Stomach (tissue), 9 donors: ENCODE results near the gene ATP8A2. TPM values are rescaled to one million over a fixed set of nuclear protein-coding genes. Genes with fewer than 3 reads are reported as not detected.
A peak's percentile ranks its signal among the peaks of the same experiment; 100 is the strongest.

Source experiments
- DNase-seq, 2 donors: peaks; one replicate each; pipeline versions ENCODE4 v3.0.0 to v3.0.0-alpha.2; 2013 to 2019
- H3K27ac ChIP-seq, 5 donors: fragments of 200-600 bp in 4 of 5; sonication (generic) in 4 of 5; one replicate each; pipeline ENCODE4 v1.5.1; 2013 to 2019; ENCODE audit warnings: mild to moderate bottlenecking in 1 of 5, moderate library complexity in 1 of 5
- H3K27me3 ChIP-seq, 3 donors: fragments of 200-600 bp; sonication (generic); one replicate each; pipeline ENCODE4 v1.5.1; 2017 to 2019; ENCODE audit warnings: mixed run types in 1 of 3
- H3K36me3 ChIP-seq, 4 donors: fragments of 200-600 bp; sonication (generic); 1 replicate in 3 of 4; 2 replicates in 1 of 4; pipeline ENCODE4 v1.5.1; 2016 to 2019
- H3K4me1 ChIP-seq, 4 donors: fragments of 200-600 bp; sonication (generic); one replicate each; pipeline ENCODE4 v1.5.1; 2016 to 2019
- H3K4me3 ChIP-seq, 4 donors: fragments of 200-600 bp; sonication (generic) in 3 of 4; one replicate each; pipeline ENCODE4 v1.5.1; 2016 to 2019; ENCODE audit warnings: mild to moderate bottlenecking in 1 of 4
- H3K9me3 ChIP-seq, 4 donors: fragments of 200-600 bp; sonication (generic); one replicate each; pipeline ENCODE4 v1.5.1; 2016 to 2019
- CTCF ChIP-seq, 7 experiments: fragments of 450-650 bp in 4 of 7; fragments of 200-600 bp in 3 of 7; sonication (generic) in 3 of 7; IDR thresholded peaks; one replicate each; pipeline ENCODE4 v1.5.1; 2016 to 2019; ENCODE audit warnings: antibody characterized with exemption in 7 of 7, control low read depth in 2 of 7, mild to moderate bottlenecking in 1 of 7
- EP300 ChIP-seq: sonication (generic); formaldehyde crosslinking; IDR thresholded peaks from one replicate; pipeline ENCODE4 v1.6.1; 2017; ENCODE audit warnings: antibody characterized with exemption
- POLR2A ChIP-seq, 4 donors: fragments of 450-650 bp; IDR thresholded peaks; one replicate each; pipeline ENCODE4 v1.6.1; 2016; ENCODE audit warnings: antibody characterized with exemption in 4 of 4, control low read depth in 2 of 4, mild to moderate bottlenecking in 1 of 4, moderate library complexity in 1 of 4
- POLR2AphosphoS5 ChIP-seq, 3 donors: sonication (generic); formaldehyde crosslinking; IDR thresholded peaks; one replicate each; pipeline ENCODE4 v1.6.1; 2016; ENCODE audit warnings: antibody characterized with exemption in 3 of 3
- WGBS, 5 donors: extraction: QIAGEN DNeasy Blood & Tissue Kit in 3 of 5; methylation state at CpG; one replicate each; pipeline versions ENCODE4 v1.1.5 to v1.1.7; 2013 to 2018; 5-methylcytosine and 5-hydroxymethylcytosine counted together
- intact Hi-C: fragments of 100-400 bp; cut with DNase I; formaldehyde crosslinking; loops from one replicate; pipeline ENCODE4 v1.15.1; 2023; ENCODE audit warnings: low total_unique reads
- polyA plus RNA-seq, 3 donors: library from polyadenylated mRNA; stranded (reverse); fragments of 200-250 nt; gene quantifications; one replicate each; pipeline ENCODE4 v1.2.3, GENCODE V29; 2013
- total RNA-seq, 5 donors: library from RNA; depleted of rRNA; stranded (reverse); fragments of >200 nt; gene quantifications; one replicate each; pipeline versions ENCODE4 v1.1.0 to v1.2.3, GENCODE V29; 2014 to 2016
- donor health status: healthy with polysubstance abuse.
- donor health status: Bipolar disorder and iron deficiency.
- donor health status: healthy.

Gene ATP8A2
- total and polyA plus RNA-seq, 8 donors = 0.12 to 3.5 (median 0.20) TPM; not detected in 3

- intact Hi-C loops = no loop called here
- peak in 1 of 2 donors; percentile 10 for DNase-seq
- Histone ChIP-seq H3K27ac (no peak overlapping the region), H3K4me3 (no peak overlapping the region), H3K9me3 (no peaks in the 10 kb centered on the region), H3K27me3 (no peaks in the 10 kb centered on the region), H3K36me3 (no peaks in the 10 kb centered on the region), H3K4me1 (no peaks in the 10 kb centered on the region)
- no peak for TF ChIP-seq POLR2AphosphoS5 (IDR thresholded peaks at IDR 0.05)
- TF ChIP-seq POLR2A (IDR thresholded peaks at IDR 0.05) = no peak
- no peak for TF ChIP-seq EP300
- TF ChIP-seq CTCF (IDR thresholded peaks at IDR 0.05) = no peak
- WGBS, 5 donors = 72 to 79% (median 78%) methylated on average over 5 of the region's 5 CpGs
Measured at GRCh38 chr13:25585000-25585399, 213.2 kb downstream of the ATP8A2 start.

GRCh38 chr13:25587326-25587980, 215.7 kb downstream of the ATP8A2 start:
- intact Hi-C loops = no loop called here
- TF ChIP-seq POLR2AphosphoS5 (IDR thresholded peaks at IDR 0.05) (no peak), CTCF (IDR thresholded peaks at IDR 0.05) (no peak)
- DNase-seq = no peak
- no peaks in the 10 kb centered on the region for H3K27me3 ChIP-seq
- no peaks in the 10 kb centered on the region for H3K9me3 ChIP-seq
- no peaks in the 10 kb centered on the region for H3K36me3 ChIP-seq
- no peak overlapping the region for H3K4me3 ChIP-seq
- 70 to 92% (median 81%) methylated on average over 1 of the region's 1 CpG for WGBS, 5 donors
- H3K4me1 ChIP-seq = no peaks in the 10 kb centered on the region
- no peak overlapping the region for H3K27ac ChIP-seq

GRCh38 chr13:25588336-25589060, 216.7 kb downstream of the ATP8A2 start:
- Histone ChIP-seq H3K9me3 (no peaks in the 10 kb centered on the region), H3K27ac (no peak overlapping the region), H3K4me1 (no peaks in the 10 kb centered on the region), H3K36me3 (no peaks in the 10 kb centered on the region), H3K27me3 (no peaks in the 10 kb centered on the region), H3K4me3 (no peak overlapping the region)
- TF ChIP-seq CTCF (IDR thresholded peaks at IDR 0.05) (no peak), POLR2AphosphoS5 (IDR thresholded peaks at IDR 0.05) (no peak), POLR2A (IDR thresholded peaks at IDR 0.05) (no peak), EP300 (no peak)
- intact Hi-C loops = no loop called here
- no peak for DNase-seq
- WGBS, 5 donors = 84 to 93% (median 87%) methylated on average over 12 of the region's 12 CpGs

- Histone ChIP-seq H3K27me3 (no peaks in the 10 kb centered on the region), H3K27ac (no peak overlapping the region), H3K9me3 (no peaks in the 10 kb centered on the region), H3K4me3 (no peak overlapping the region), H3K4me1 (no peaks in the 10 kb centered on the region), H3K36me3 (no peaks in the 10 kb centered on the region)
- intact Hi-C loops = no loop called here
- no peak for TF ChIP-seq EP300
- TF ChIP-seq CTCF (IDR thresholded peaks at IDR 0.05) = no peak
- no peak for TF ChIP-seq POLR2A (IDR thresholded peaks at IDR 0.05)
- TF ChIP-seq POLR2AphosphoS5 (IDR thresholded peaks at IDR 0.05) = no peak
- WGBS, 5 donors = 63 to 78% (median 68%) methylated on average over 2 of the region's 2 CpGs
- DNase-seq = no peak
Measured at GRCh38 chr13:25598421-25598820, 226.6 kb downstream of the ATP8A2 start.
